Cardiac septum (tissue), 1 donor: Measurements from ENCODE around the gene SLC25A33. TPM values are rescaled to one million over a fixed set of nuclear protein-coding genes. Genes with fewer than 3 reads are reported as not detected.
"Not testable (repeated sequence)": the region's sequence is repeated elsewhere in the genome, so short reads cannot be mapped to it uniquely, and the experiment has no call there.

Experiments
- DNase-seq: peaks from one replicate; pipeline ENCODE4 v3.0.0-alpha.2; 2020; ENCODE audit warnings: low spot score
- intact Hi-C: fragments of 100-400 bp; cut with DNase I; formaldehyde crosslinking; loops from one replicate; pipeline ENCODE4 v1.14.0; 2022
- total RNA-seq: library from RNA; stranded (reverse); fragmentation: NEBNext Ultra II Directional; extraction: Animal tissue kit (Norgen Biotek cat#: 25700); gene quantifications from one replicate; pipeline ENCODE4 v1.2.1, GENCODE V29; 2021
- donor health status: DM: no; HTN: no; CAD: no.

The SLC25A33 gene
- total RNA-seq, 1 donor from 2014 or later: 4.0 TPM

DNA sequence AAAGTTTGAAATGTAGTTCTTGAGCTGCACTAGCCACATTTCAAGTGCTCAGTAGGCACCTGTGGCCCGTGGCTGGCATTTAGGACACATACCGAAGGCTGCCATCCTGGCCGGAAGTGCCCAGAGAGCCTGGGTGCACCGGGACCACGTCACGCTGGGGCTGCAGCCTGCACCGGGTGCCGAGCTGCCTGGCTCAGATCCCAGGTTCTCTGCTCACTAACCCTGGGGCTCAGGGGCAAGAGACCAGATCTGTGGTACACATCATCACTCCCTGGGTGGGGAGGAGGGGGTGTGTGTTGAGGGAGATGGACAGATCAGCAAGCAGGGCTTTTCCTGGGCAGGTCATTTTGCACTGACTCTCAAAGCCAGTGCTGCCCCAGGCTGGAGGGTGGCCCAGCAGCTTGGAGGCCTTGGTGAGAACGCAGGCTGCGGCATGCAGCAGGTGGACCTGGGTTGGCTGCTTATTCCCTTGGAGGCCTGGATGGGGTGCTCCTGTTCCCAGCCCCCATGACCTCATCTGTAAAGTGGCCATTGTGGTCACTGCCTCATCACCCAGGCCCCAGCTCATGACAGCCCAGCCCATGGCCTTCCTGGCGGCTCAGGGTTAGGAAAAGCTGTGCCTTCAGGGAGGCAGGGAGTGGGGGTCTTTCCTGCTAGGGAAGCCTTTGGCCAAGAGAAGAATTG lies 73.0 kb downstream of the SLC25A33 start:
- no peak for DNase-seq

DNA sequence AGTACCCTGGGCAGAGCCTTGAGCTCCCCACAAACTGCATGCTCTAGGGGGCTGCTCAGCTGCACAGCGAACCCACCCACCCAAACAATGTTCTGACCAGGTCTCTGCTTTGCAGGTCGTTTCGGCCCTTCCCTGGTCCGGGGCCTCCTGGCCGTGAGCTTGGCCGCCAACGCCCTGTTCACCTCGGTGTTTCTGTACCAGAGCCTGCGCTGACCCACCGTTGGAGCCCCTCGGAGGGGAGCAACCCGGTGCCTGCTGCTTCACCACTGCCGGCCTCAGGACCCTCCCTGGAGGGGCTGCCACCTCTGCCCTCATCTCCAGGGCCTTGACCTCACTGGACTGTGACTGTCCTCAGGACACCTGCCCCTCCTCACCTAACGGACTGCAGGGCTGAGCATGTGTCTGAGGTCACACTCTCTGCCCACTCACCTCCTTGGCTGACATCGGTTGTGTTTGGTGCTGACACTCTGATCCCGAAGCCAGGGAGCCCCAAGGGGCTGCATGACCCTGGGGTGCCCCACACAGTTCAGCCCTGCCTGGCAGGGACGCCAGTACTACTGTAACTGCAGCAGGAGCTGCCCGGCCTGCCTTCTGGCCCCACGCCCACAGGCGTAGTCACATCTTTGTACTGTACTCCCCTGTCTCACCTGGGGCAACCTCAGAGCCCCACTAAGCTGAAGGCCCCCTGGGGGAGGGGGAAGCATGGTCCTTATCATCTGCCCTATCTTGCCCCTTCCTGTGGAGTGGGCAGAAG lies 73.8 kb downstream of the SLC25A33 start:
- intact Hi-C loops: no loop called here
- DNase-seq: no peak

More for the DNA sequence above, 73.0 kb downstream of the SLC25A33 start:
- intact Hi-C loops: no loop called here

GRCh38 chr1:9613625-9614299 lies 74.5 kb downstream of the SLC25A33 start:
- intact Hi-C loops: no loop called here
- no peak for DNase-seq

GRCh38 chr1:9615316-9616063 lies 76.2 kb downstream of the SLC25A33 start:
- intact Hi-C loops: no loop called here

DNA sequence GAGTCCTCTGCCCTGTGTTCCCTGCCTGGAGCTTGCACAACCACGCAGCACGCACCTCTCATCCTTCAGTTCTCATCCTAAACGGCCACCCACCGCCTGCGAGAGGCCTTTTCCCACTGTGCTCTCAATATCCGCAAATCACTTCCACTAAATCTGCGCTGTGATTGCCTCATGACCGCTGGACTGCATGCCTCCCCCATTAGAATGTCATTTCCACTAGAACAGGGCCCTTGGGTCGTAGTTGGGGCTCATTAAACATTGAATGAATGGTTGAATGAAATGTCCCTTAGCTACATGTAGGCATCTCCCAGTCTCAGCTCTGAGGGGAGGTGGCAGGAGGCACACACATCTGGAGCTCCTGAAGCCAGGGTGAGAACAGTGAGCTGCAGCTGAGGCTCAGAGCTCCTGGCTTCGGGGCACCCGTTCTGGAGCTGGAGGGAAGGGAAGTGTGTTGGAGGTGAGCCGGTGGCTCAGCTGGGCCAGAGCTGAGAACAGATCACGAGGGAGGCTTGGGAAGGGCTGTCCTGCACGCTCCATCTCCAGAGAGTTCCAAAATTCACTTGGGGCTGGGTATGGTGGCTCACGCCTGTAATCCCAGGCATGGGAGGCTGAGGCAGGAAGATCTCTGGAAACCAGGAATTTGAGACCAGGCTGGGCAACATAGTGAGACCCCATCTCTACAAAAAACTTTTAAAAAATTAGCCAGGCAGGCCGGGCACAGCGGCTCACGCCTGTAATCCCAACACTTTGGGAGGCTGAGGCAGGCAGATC lies 79.8 kb downstream of the SLC25A33 start:
- DNase-seq: no peak
- intact Hi-C loops: no loop called here

More at GRCh38 chr1:9615316-9616063, 76.2 kb downstream of the SLC25A33 start:
- DNase-seq: no peak

GRCh38 chr1:9621032-9621431 lies 81.8 kb downstream of the SLC25A33 start:
- intact Hi-C loops: no loop called here

GRCh38 chr1:9624081-9624480 lies 84.8 kb downstream of the SLC25A33 start:
- no peak for DNase-seq
- intact Hi-C loops: no loop called here

More at GRCh38 chr1:9621032-9621431, 81.8 kb downstream of the SLC25A33 start:
- DNase-seq: no peak

DNA sequence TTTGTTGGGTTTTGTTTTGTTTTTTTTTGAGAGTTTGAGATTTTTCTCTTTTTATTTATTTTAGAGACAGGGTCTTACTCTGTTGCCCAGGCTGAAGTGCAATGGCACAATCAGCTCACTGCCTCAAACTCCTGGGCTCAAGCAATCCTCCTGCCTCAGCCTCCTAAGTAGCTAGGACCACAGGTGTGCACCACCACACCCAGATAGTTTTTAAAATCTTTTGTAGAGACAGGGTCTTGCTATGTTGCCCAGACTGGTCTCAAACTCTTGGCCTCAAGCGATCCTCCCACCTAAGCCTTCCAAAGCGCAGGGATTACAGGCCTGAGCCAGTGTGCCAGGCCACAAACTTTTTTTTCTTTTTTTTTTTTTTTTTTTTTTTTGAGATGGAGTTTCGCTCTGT lies 85.8 kb downstream of the SLC25A33 start:
- intact Hi-C loops, DNase-seq: not testable (repeated sequence)

GRCh38 chr1:9626201-9626608 lies 86.9 kb downstream of the SLC25A33 start:
- intact Hi-C loops: no loop called here
- no peak for DNase-seq

DNA sequence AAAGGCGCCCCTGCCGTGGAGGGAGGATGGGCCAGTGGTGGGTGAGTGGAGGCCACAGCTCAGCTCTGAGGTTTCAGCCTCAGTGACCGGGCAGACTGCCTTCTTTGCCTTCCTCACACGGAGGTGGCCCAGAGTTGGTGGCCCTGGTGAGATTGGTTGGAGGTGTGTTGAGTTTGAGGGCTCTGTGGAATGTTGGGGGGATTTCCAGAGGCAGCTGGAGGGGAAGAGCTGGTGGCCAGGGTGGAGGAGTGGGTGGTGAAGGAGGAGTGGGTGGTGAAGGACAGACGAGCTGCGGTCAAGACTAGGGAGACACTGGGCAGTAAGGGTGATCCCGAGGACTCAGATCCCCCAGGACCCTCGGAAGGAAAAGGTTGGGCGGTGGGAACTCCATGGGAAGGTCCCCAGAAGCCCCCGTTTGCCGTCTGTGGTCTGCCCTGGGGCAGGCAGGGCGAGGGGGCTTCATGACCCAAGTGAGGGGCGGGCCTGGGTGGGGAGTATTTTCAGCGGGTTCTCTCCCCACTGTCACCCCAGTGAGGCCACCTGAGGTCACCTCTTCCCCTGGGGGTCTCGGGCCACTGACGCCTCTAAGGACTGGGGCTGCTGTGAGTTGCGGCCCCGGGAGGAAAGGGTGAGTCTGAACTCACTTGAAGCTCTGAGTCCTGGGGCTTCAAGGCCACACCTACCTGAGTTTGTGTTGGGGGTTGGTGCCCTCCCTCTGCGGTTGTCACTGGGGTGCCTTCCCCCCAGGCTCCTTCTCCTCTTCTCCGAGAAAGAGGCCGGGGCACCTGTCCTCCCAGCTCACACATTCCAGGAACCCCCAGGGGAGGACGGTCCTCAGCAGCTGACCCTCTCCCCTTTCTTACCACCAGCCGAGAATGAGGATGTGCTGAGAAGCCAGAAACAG lies 89.5 kb downstream of the SLC25A33 start:
- DNase-seq: no peak
- intact Hi-C loops: no loop called here

DNA sequence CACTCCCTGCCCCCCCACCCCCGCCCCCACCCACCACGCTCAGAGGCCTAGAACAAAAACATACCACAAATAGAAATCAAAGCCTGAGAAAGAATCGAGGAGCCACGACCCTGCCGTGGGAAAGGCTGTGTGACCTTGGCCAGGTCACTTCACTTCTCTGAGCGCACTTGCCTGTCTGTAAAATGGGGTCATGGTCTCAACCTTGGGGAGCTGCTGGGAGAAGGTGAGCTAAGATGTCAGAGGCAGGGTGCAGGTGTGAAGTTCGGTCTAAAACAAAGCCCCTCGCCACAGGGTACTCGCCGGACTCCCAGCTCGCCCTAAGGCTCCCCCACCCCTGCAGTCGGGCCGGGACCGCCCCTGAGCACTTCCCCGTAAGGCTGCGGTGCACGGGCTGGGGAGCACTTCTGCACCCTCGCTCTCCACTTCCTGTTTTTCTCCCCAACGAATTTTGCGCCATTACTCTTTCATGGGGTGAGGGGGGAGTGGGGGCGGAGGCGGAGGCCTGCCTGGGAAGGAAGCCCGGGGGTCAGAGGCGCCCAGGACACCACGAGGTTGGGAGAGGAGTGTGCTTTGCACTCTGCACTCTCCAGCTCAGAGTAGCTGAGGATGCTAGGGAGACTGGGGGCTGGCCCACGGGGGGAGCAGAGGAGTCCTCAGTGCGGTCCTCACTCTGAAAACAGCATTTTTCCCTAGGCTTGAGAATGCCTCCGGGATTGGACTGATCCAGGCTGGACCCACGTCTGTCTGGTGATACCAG lies 90.4 kb downstream of the SLC25A33 start:
- peak; percentile 93 for DNase-seq
- intact Hi-C loops: no loop called here

GRCh38 chr1:9630331-9631111 lies 91.3 kb downstream of the SLC25A33 start:
- DNase-seq: no peak
- intact Hi-C loops: no loop called here

- intact Hi-C loops: no loop called here
- no peak for DNase-seq
These were observed 92.3 kb downstream of the SLC25A33 start for GRCh38 chr1:9631613-9632012.

DNA sequence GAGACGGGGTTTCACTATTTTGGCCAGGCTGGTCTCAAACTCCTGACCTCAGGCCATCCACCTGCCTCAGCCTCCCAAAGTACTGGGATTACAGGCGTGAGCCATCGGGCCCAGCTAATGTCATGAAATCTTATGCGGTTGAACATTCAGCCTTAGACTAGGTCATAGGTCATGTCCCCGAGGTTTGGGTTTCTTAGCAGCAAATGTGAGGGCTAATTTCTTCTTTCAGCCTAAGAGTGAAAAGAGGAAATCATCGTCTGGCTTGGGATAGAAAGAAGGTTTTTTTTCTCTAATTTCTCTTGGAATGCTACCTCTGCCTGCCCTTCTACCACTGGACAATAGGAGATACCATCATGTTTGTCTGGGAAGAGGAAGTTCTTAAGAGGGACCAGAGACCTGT lies 94.2 kb downstream of the SLC25A33 start:
- DNase-seq: no peak
- intact Hi-C loops: no loop called here

GRCh38 chr1:9634582-9634981 lies 95.3 kb downstream of the SLC25A33 start:
- no peak for DNase-seq
- intact Hi-C loops: no loop called here
